ENCODE results near the gene OGFOD1. TPM values are rescaled to one million over a fixed set of nuclear protein-coding genes. Genes with fewer than 3 reads are reported as not detected.

The OGFOD1 gene
- total RNA-seq, 2 donors from 2014 or later, result 6.6 to 15.6 TPM

- WGBS, 2 donors, result 77 to 100% methylated on average over 1 of the region's 1 CpG
- peaks cover 0 to 16% of the 10 kb centered on the region in 2 donors for H3K36me3 ChIP-seq (replicated peaks in 1 of 2; ENCODE audit: insufficient read depth in 1 of 2, low read depth in 2 of 2)
Measured at GRCh38 chr16:56493815-56494214, 42.5 kb downstream of the OGFOD1 start.

GRCh38 chr16:56505181-56505580, 53.8 kb downstream of the OGFOD1 start:
- intact Hi-C loops (cut with DNase I), result no loop called here
- peaks cover 0 to 18% of the 10 kb centered on the region in 2 donors for H3K36me3 ChIP-seq (replicated peaks in 1 of 2; ENCODE audit: insufficient read depth in 1 of 2, low read depth in 2 of 2)
- no peak for TF ChIP-seq POLR2A (IDR thresholded peaks at IDR 0.05)
- TF ChIP-seq CTCF (IDR thresholded peaks at IDR 0.05), result no peak
- no peaks in the 10 kb centered on the region for H3K27me3 ChIP-seq
- H3K4me1 ChIP-seq, result no peaks in the 10 kb centered on the region
- DNase-seq, result no peak
- no peak for ATAC-seq
- H3K9me3 ChIP-seq, result no peaks in the 10 kb centered on the region
- 94 to 96% methylated on average over 3 of the region's 3 CpGs for WGBS, 2 donors
- no peak overlapping the region for H3K4me3 ChIP-seq
- H3K27ac ChIP-seq, result no peak overlapping the region

More at GRCh38 chr16:56493815-56494214, 42.5 kb downstream of the OGFOD1 start:
- H3K27ac ChIP-seq, result no peak overlapping the region
- ATAC-seq, result no peak
- no peak overlapping the region for H3K4me3 ChIP-seq
- DNase-seq, result no peak
- H3K4me1 ChIP-seq, result no peaks in the 10 kb centered on the region
- TF ChIP-seq POLR2A (IDR thresholded peaks at IDR 0.05) (no peak), CTCF (IDR thresholded peaks at IDR 0.05) (no peak)
- intact Hi-C loops (cut with DNase I), result no loop called here
- no peaks in the 10 kb centered on the region for H3K9me3 ChIP-seq
- no peaks in the 10 kb centered on the region for H3K27me3 ChIP-seq

DNA sequence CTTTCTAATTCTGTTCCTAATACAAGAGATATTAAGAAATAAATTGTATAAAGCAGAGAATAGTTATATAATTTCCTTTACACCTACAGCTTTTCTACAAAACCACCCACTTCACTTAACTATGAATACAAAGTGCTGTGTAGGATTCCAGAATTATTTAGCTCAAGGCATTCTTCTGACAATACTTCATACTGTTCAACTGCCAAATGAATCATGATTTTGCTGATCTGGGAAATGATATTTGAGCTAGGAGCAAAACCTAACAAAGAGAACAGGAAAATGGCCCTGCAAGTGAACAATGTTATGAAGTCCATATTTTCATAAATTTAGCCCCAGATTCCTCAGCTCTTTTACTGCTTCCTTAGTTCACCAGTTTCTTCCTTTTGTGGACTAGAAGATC, 55.6 kb downstream of the OGFOD1 start:
- TF ChIP-seq POLR2A (IDR thresholded peaks at IDR 0.05), result no peak
- H3K27me3 ChIP-seq, result no peaks in the 10 kb centered on the region
- DNase-seq (no peak), ATAC-seq (no peak)
- H3K36me3 ChIP-seq (replicated peaks in 1 of 2; ENCODE audit: insufficient read depth in 1 of 2, low read depth in 2 of 2), result peaks cover 0 to 10% of the 10 kb centered on the region in 2 donors
- H3K4me3 ChIP-seq, result no peak overlapping the region
- no peaks in the 10 kb centered on the region for H3K4me1 ChIP-seq
- intact Hi-C loops (cut with DNase I), result no loop called here
- no peak overlapping the region for H3K27ac ChIP-seq
- no peaks in the 10 kb centered on the region for H3K9me3 ChIP-seq

DNA sequence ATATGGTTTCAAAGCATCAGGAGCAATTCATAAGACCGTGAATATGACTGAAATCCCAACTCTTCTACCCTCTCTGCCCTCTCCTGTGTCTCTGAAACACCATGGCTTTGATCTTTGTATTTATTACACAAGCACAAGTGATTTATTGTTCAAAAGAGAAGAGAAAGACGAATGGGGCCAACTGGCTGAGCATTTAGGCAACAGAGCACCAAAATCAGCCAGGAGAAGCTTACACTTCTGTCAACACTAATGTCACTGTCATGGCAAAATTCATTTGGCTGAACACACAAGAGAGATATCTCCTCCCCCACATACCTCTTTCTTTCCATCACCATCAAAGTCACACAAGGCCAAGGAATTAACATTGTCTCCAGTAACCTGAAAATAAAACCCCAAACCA, 59.2 kb downstream of the OGFOD1 start:
- Histone ChIP-seq H3K4me1 (peaks cover 10% of the 10 kb centered on the region), H3K36me3 (replicated peaks in 1 of 2; ENCODE audit: insufficient read depth in 1 of 2, low read depth in 2 of 2) (peaks cover 0 to 10% of the 10 kb centered on the region in 2 donors), H3K9me3 (no peaks in the 10 kb centered on the region), H3K4me3 (no peak overlapping the region), H3K27me3 (no peaks in the 10 kb centered on the region), H3K27ac (no peak overlapping the region)
- ATAC-seq, result no peak
- TF ChIP-seq POLR2A (IDR thresholded peaks at IDR 0.05) (no peak), CTCF (IDR thresholded peaks at IDR 0.05) (no peak)
- no peak for DNase-seq
- 76 to 80% methylated on average over 2 of the region's 2 CpGs for WGBS, 2 donors
- intact Hi-C loops (cut with DNase I), result loop anchor here (10.0 kb wide), 1 partner anchor 194 kb away; no protein-coding TSS in a partner anchor

- H3K27me3 ChIP-seq, result no peaks in the 10 kb centered on the region
- no peak for TF ChIP-seq POLR2A (IDR thresholded peaks at IDR 0.05)
- no peak for TF ChIP-seq CTCF (IDR thresholded peaks at IDR 0.05)
- peaks cover 10% of the 10 kb centered on the region for H3K4me1 ChIP-seq
- DNase-seq (no peak), ATAC-seq (no peak)
- H3K27ac ChIP-seq, result no peak overlapping the region
- 100% methylated on average over 1 of the region's 1 CpG for WGBS, 2 donors
- H3K4me3 ChIP-seq, result no peak overlapping the region
- intact Hi-C loops (cut with DNase I), result loop anchor here (10.0 kb wide), 1 partner anchor 193 kb away; no protein-coding TSS in a partner anchor
- no peaks in the 10 kb centered on the region for H3K9me3 ChIP-seq
- H3K36me3 ChIP-seq (replicated peaks in 1 of 2; ENCODE audit: insufficient read depth in 1 of 2, low read depth in 2 of 2), result peaks cover 0 to 10% of the 10 kb centered on the region in 2 donors
Measured at GRCh38 chr16:56512025-56512424, 60.7 kb downstream of the OGFOD1 start.

All from body of pancreas (tissue), 4 donors.